ENCODE data around the gene TSEN2.
"Not testable (repeated sequence)": the region's sequence is repeated elsewhere in the genome, so short reads cannot be mapped to it uniquely, and the experiment has no call there.

DNA sequence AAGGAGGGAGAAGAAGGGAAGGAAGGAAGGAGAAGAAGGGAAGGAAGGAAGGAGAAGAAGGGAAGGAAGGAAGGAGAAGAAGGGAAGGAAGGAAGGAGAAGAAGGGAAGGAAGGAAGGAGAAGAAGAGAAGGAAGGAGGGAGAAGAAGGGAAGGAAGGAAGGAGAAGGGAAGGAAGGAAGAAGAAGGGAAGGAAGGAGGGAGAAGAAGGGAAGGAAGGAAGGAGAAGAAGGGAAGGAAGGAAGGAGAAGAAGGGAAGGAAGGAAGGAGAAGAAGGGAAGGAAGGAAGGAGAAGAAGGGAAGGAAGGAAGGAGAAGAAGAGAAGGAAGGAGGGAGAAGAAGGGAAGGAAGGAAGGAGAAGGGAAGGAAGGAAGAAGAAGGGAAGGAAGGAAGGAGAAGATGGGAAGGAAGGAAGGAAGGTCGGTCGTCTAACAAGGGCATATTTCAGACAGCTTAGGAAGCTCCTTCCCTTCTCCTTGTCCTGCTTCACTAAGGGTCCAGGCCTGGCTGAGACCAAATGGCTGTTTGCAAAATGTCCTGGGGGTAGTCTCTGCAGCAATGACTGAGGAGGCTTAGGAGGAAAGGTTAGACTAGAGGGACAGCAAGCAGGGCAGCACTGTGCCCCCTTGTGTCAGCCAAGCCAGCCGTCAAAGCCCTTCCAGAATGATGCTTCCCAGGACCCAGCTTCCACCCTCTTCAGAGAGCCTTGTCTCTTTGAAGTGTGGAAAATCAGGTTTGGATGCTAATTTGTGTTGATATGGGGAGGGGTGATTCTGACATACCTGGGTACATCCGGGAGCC is 35.7 kb upstream of the TSEN2 start:
- TF ChIP-seq, protein P1, sequence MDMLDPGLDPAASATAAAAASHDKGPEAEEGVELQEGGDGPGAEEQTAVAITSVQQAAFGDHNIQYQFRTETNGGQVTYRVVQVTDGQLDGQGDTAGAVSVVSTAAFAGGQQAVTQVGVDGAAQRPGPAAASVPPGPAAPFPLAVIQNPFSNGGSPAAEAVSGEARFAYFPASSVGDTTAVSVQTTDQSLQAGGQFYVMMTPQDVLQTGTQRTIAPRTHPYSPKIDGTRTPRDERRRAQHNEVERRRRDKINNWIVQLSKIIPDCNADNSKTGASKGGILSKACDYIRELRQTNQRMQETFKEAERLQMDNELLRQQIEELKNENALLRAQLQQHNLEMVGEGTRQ (IDR thresholded peaks at IDR 0.05; ENCODE audit: borderline replicate concordance, low read depth, low read length) = not testable (repeated sequence)
- TF ChIP-seq, protein P2, sequence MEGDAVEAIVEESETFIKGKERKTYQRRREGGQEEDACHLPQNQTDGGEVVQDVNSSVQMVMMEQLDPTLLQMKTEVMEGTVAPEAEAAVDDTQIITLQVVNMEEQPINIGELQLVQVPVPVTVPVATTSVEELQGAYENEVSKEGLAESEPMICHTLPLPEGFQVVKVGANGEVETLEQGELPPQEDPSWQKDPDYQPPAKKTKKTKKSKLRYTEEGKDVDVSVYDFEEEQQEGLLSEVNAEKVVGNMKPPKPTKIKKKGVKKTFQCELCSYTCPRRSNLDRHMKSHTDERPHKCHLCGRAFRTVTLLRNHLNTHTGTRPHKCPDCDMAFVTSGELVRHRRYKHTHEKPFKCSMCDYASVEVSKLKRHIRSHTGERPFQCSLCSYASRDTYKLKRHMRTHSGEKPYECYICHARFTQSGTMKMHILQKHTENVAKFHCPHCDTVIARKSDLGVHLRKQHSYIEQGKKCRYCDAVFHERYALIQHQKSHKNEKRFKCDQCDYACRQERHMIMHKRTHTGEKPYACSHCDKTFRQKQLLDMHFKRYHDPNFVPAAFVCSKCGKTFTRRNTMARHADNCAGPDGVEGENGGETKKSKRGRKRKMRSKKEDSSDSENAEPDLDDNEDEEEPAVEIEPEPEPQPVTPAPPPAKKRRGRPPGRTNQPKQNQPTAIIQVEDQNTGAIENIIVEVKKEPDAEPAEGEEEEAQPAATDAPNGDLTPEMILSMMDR (IDR thresholded peaks at IDR 0.05 in 2 of 3, conservative IDR thresholded peaks at IDR 0.05 in 1 of 3; ENCODE audit: control insufficient read depth in 2 of 3, extremely low read depth in 1 of 3, insufficient read depth in 1 of 3, low read depth in 3 of 3, low read length in 3 of 3) = not testable (repeated sequence)
- not testable (repeated sequence) for TF ChIP-seq NR2F1 (conservative IDR thresholded peaks at IDR 0.05); TCF3 (IDR thresholded peaks at IDR 0.05; ENCODE audit: borderline replicate concordance, insufficient read depth, low read depth, low read length); EP300 (IDR thresholded peaks at IDR 0.05; ENCODE audit: borderline replicate concordance in 1 of 2, control insufficient read depth in 1 of 2, low read depth in 2 of 2, low read length in 2 of 2); NR2C2 (IDR thresholded peaks at IDR 0.05; ENCODE audit: borderline replicate concordance, control insufficient read depth, insufficient read length, low read depth); ESRRA (IDR thresholded peaks at IDR 0.05; ENCODE audit: low read length); SMC3 (IDR thresholded peaks at IDR 0.05; ENCODE audit: borderline replicate concordance, low read length); PML (IDR thresholded peaks at IDR 0.05; ENCODE audit: low read length)
- TF ChIP-seq, protein P3, sequence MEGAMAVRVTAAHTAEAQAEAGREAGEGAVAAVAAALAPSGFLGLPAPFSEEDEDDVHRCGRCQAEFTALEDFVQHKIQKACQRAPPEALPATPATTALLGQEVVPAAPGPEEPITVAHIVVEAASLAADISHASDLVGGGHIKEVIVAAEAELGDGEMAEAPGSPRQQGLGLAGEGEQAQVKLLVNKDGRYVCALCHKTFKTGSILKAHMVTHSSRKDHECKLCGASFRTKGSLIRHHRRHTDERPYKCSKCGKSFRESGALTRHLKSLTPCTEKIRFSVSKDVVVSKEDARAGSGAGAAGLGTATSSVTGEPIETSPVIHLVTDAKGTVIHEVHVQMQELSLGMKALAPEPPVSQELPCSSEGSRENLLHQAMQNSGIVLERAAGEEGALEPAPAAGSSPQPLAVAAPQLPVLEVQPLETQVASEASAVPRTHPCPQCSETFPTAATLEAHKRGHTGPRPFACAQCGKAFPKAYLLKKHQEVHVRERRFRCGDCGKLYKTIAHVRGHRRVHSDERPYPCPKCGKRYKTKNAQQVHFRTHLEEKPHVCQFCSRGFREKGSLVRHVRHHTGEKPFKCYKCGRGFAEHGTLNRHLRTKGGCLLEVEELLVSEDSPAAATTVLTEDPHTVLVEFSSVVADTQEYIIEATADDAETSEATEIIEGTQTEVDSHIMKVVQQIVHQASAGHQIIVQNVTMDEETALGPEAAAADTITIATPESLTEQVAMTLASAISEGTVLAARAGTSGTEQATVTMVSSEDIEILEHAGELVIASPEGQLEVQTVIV (IDR thresholded peaks at IDR 0.05; ENCODE audit: borderline replicate concordance, partially characterized antibody) = not testable (repeated sequence)
